ENCODE measurements around the gene STK17B. TPM values are rescaled to one million over a fixed set of nuclear protein-coding genes. Genes with fewer than 3 reads are reported as not detected.

The STK17B gene
- total and polyA plus RNA-seq, 2 experiments from 2014 or later, result 5.7 to 13.7 TPM

GRCh38 chr2:196086517-196087368 lies 84.6 kb downstream of the STK17B start (continued):
- TF ChIP-seq REST (IDR thresholded peaks at IDR 0.05; ENCODE audit: unreplicated experiment) (no peak), STAT1 (IDR thresholded peaks at IDR 0.05; ENCODE audit: unreplicated experiment) (no peak), EZH2 (IDR thresholded peaks at IDR 0.05; ENCODE audit: low read depth, unreplicated experiment) (no peak), NANOG (IDR thresholded peaks at IDR 0.05; ENCODE audit: borderline replicate concordance) (no peak)

- Histone ChIP-seq H3K4me3 (no peak overlapping the region), H4K20me1 (replicated peaks; ENCODE audit: insufficient read depth) (no peaks in the 10 kb centered on the region), H3K27me3 (ENCODE audit: insufficient read depth) (no peaks in the 10 kb centered on the region), H3K4me2 (no peak overlapping the region), H2AFZ (no peak overlapping the region), H3K36me3 (ENCODE audit: insufficient read depth) (no peaks in the 10 kb centered on the region; the same call in 1 of the 2 replicates), H3K27ac (ENCODE audit: low read depth) (no peak overlapping the region), H3K4me1 (ENCODE audit: insufficient read depth) (no peaks in the 10 kb centered on the region), H3K9me2 (ENCODE audit: insufficient read depth) (no peaks in the 10 kb centered on the region), H3K79me2 (replicated peaks; ENCODE audit: insufficient read depth) (no peaks in the 10 kb centered on the region), H3F3A (replicated peaks; ENCODE audit: low read depth) (no peaks in the 10 kb centered on the region)
- Mint-ChIP-seq H3K4me1 (peaks cover 6% of the 10 kb centered on the region; the same call in 1 of the 3 replicates), H3K4me3 (no peak overlapping the region), H3K9me3 (peaks cover 37% of the 10 kb centered on the region), H3K27ac (no peak overlapping the region), H3K36me3 (ENCODE audit: low read depth) (peaks cover 31% of the 10 kb centered on the region), H3K27me3 (ENCODE audit: insufficient read depth, low read depth, poor library complexity) (peaks cover 2% of the 10 kb centered on the region)
- no peak for ATAC-seq
- no peak for DNase-seq (ENCODE audit: low spot score)
- no peak for TF ChIP-seq JUNB (IDR thresholded peaks at IDR 0.05; ENCODE audit: unreplicated experiment)
- TF ChIP-seq, protein P1, sequence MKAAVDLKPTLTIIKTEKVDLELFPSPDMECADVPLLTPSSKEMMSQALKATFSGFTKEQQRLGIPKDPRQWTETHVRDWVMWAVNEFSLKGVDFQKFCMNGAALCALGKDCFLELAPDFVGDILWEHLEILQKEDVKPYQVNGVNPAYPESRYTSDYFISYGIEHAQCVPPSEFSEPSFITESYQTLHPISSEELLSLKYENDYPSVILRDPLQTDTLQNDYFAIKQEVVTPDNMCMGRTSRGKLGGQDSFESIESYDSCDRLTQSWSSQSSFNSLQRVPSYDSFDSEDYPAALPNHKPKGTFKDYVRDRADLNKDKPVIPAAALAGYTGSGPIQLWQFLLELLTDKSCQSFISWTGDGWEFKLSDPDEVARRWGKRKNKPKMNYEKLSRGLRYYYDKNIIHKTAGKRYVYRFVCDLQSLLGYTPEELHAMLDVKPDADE (IDR thresholded peaks at IDR 0.05), result no peak
- no peak for TF ChIP-seq STAT1 (IDR thresholded peaks at IDR 0.05; ENCODE audit: unreplicated experiment)
- no peak for TF ChIP-seq EZH2phosphoT487 (IDR thresholded peaks at IDR 0.05; ENCODE audit: unreplicated experiment)
- no peak for TF ChIP-seq EZH2 (IDR thresholded peaks at IDR 0.05; ENCODE audit: low read depth, unreplicated experiment)
- no peak for TF ChIP-seq ZNF331 (CRISPR knock-in tag; IDR thresholded peaks at IDR 0.05; ENCODE audit: low read depth)
- no peak for TF ChIP-seq REST (IDR thresholded peaks at IDR 0.05; ENCODE audit: unreplicated experiment)
- no peak for TF ChIP-seq ZNF114 (CRISPR knock-in tag; IDR thresholded peaks at IDR 0.05)
- no peak for TF ChIP-seq CREB1 (CRISPR knock-in tag; IDR thresholded peaks at IDR 0.05; ENCODE audit: low read depth)
- no peak for TF ChIP-seq POLR2AphosphoS5 (IDR thresholded peaks at IDR 0.05; ENCODE audit: low read depth)
Observed at GRCh38 chr2:196083601-196084000, 87.8 kb downstream of the STK17B start.

All from GM23338 (cell line).